B cell (primary cell): ENCODE data around the gene TMED7.
"Not testable (repeated sequence)": the region's sequence is repeated elsewhere in the genome, so short reads cannot be mapped to it uniquely, and the experiment has no call there.

Experiments
- EZH2 ChIP-seq: IDR thresholded peaks from 2 replicates; pipeline ENCODE4 v1.6.1; 2012; ENCODE audit warnings: borderline replicate concordance, low read depth, mild to moderate bottlenecking, moderate library complexity, low read length; ENCODE audit not compliant: insufficient read depth, poor library complexity, severe bottlenecking
- TF ChIP-seq, protein P1 (sequence below): fragments of 200-600 bp; IDR thresholded peaks from one replicate; pipeline ENCODE4 v1.8.0; 2022; ENCODE audit warnings: antibody characterized with exemption, mild to moderate bottlenecking

GRCh38 chr5:115674782-115675181 lies 48.9 kb upstream of the TMED7 start:
- TF ChIP-seq, protein P1, sequence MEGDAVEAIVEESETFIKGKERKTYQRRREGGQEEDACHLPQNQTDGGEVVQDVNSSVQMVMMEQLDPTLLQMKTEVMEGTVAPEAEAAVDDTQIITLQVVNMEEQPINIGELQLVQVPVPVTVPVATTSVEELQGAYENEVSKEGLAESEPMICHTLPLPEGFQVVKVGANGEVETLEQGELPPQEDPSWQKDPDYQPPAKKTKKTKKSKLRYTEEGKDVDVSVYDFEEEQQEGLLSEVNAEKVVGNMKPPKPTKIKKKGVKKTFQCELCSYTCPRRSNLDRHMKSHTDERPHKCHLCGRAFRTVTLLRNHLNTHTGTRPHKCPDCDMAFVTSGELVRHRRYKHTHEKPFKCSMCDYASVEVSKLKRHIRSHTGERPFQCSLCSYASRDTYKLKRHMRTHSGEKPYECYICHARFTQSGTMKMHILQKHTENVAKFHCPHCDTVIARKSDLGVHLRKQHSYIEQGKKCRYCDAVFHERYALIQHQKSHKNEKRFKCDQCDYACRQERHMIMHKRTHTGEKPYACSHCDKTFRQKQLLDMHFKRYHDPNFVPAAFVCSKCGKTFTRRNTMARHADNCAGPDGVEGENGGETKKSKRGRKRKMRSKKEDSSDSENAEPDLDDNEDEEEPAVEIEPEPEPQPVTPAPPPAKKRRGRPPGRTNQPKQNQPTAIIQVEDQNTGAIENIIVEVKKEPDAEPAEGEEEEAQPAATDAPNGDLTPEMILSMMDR: not testable (repeated sequence)
- not testable (repeated sequence) for TF ChIP-seq EZH2
